Measurements from ENCODE around the gene CCDC71. TPM values are rescaled to one million over a fixed set of nuclear protein-coding genes. Genes with fewer than 3 reads are reported as not detected.

CCDC71 gene
- total RNA-seq, 2 experiments from 2014 or later = 30.0 to 30.9 TPM

GRCh38 chr3:49124203-49124602 lies 41.9 kb downstream of the CCDC71 start:
- H3K27me3 Mint-ChIP-seq = no peaks in the 10 kb centered on the region
- H3K9me3 Mint-ChIP-seq = no peaks in the 10 kb centered on the region
- no peak overlapping the region for H3K27ac Mint-ChIP-seq
- H3K4me1 Mint-ChIP-seq = peaks cover 14% of the 10 kb centered on the region
- no peak overlapping the region for H3K4me3 Mint-ChIP-seq
- DNase-seq = no peak
- no peaks in the 10 kb centered on the region for H3K36me3 Mint-ChIP-seq

- Mint-ChIP-seq H3K27me3 (no peaks in the 10 kb centered on the region), H3K9me3 (no peaks in the 10 kb centered on the region), H3K4me3 (no peak overlapping the region), H3K4me1 (peaks cover 18% of the 10 kb centered on the region), H3K27ac (no peak overlapping the region), H3K36me3 (peaks cover 4% of the 10 kb centered on the region)
- DNase-seq = no peak
Observed at GRCh38 chr3:49123687-49124086, 42.4 kb downstream of the CCDC71 start.

- Mint-ChIP-seq H3K27me3 (no peaks in the 10 kb centered on the region), H3K9me3 (no peaks in the 10 kb centered on the region), H3K27ac (no peak overlapping the region), H3K4me3 (no peak overlapping the region), H3K36me3 (peaks cover 4% of the 10 kb centered on the region), H3K4me1 (peaks cover 18% of the 10 kb centered on the region)
- no peak for DNase-seq
Observed at GRCh38 chr3:49122886-49123545, 43.1 kb downstream of the CCDC71 start.

- no peak overlapping the region for H3K4me3 Mint-ChIP-seq
- no peaks in the 10 kb centered on the region for H3K9me3 Mint-ChIP-seq
- H3K27me3 Mint-ChIP-seq = no peaks in the 10 kb centered on the region
- peaks cover 6% of the 10 kb centered on the region for H3K36me3 Mint-ChIP-seq
- peak overlapping the region; percentile 74 for H3K27ac Mint-ChIP-seq
- no peak for DNase-seq
- H3K4me1 Mint-ChIP-seq = peaks cover 18% of the 10 kb centered on the region
Observed at GRCh38 chr3:49122451-49122850, 43.7 kb downstream of the CCDC71 start.

- H3K4me3 Mint-ChIP-seq = no peak overlapping the region
- no peaks in the 10 kb centered on the region for H3K27me3 Mint-ChIP-seq
- no peaks in the 10 kb centered on the region for H3K9me3 Mint-ChIP-seq
- H3K36me3 Mint-ChIP-seq = peaks cover 6% of the 10 kb centered on the region
- H3K4me1 Mint-ChIP-seq = peaks cover 18% of the 10 kb centered on the region
- no peak for DNase-seq
- peak overlapping the region; percentile 74 for H3K27ac Mint-ChIP-seq
Observed at GRCh38 chr3:49122022-49122421, 44.1 kb downstream of the CCDC71 start.

- no peaks in the 10 kb centered on the region for H3K9me3 Mint-ChIP-seq
- DNase-seq = no peak
- peak overlapping the region; percentile 74 for H3K27ac Mint-ChIP-seq
- H3K36me3 Mint-ChIP-seq = peaks cover 11% of the 10 kb centered on the region
- H3K4me1 Mint-ChIP-seq = peaks cover 18% of the 10 kb centered on the region
- no peaks in the 10 kb centered on the region for H3K27me3 Mint-ChIP-seq
- peak overlapping the region; percentile 82 for H3K4me3 Mint-ChIP-seq
Observed at GRCh38 chr3:49121132-49121736, 44.9 kb downstream of the CCDC71 start.

- peaks cover 15% of the 10 kb centered on the region for H3K36me3 Mint-ChIP-seq
- peak within 1 kb of the TSS; percentile 74 for H3K27ac Mint-ChIP-seq
- peaks cover 18% of the 10 kb centered on the region for H3K4me1 Mint-ChIP-seq
- DNase-seq = peak; percentile 96
- H3K27me3 Mint-ChIP-seq = no peaks in the 10 kb centered on the region
- H3K4me3 Mint-ChIP-seq = peak within 1 kb of the TSS; percentile 82
- H3K9me3 Mint-ChIP-seq = no peaks in the 10 kb centered on the region
Observed at GRCh38 chr3:49120438-49121131, 45.5 kb downstream of the CCDC71 start, which contains the start of gene USP19. Gene USP19 (minus strand): TSS chr3:49120823. CDS start chr3:49119145, 1,678 bp downstream.

GRCh38 chr3:49120096-49120437 lies 46.1 kb downstream of the CCDC71 start:
- H3K27me3 Mint-ChIP-seq = no peaks in the 10 kb centered on the region
- peak overlapping the region; percentile 82 for H3K4me3 Mint-ChIP-seq
- H3K4me1 Mint-ChIP-seq = peaks cover 18% of the 10 kb centered on the region
- H3K36me3 Mint-ChIP-seq = peaks cover 15% of the 10 kb centered on the region
- H3K27ac Mint-ChIP-seq = peak overlapping the region; percentile 74
- no peak for DNase-seq
- H3K9me3 Mint-ChIP-seq = no peaks in the 10 kb centered on the region

- no peak for DNase-seq
- Mint-ChIP-seq H3K27ac (peak overlapping the region; percentile 74), H3K9me3 (no peaks in the 10 kb centered on the region), H3K4me3 (peak overlapping the region; percentile 82), H3K36me3 (peaks cover 15% of the 10 kb centered on the region), H3K27me3 (no peaks in the 10 kb centered on the region), H3K4me1 (peaks cover 18% of the 10 kb centered on the region)
Observed at GRCh38 chr3:49119439-49119838, 46.7 kb downstream of the CCDC71 start.

GRCh38 chr3:49119036-49119435 lies 47.1 kb downstream of the CCDC71 start:
- DNase-seq = no peak
- H3K9me3 Mint-ChIP-seq = no peaks in the 10 kb centered on the region
- H3K36me3 Mint-ChIP-seq = peaks cover 15% of the 10 kb centered on the region
- H3K27ac Mint-ChIP-seq = peak overlapping the region; percentile 74
- peak overlapping the region; percentile 82 for H3K4me3 Mint-ChIP-seq
- peaks cover 18% of the 10 kb centered on the region for H3K4me1 Mint-ChIP-seq
- H3K27me3 Mint-ChIP-seq = no peaks in the 10 kb centered on the region

Other genes starting within 250 kb of the CCDC71 start
- 100 to 1,000 TPM; 126 TPM for gene ARIH2, start 247.5 kb downstream of the CCDC71 start, total RNA-seq
- gene P4HTM, start 176.1 kb downstream of the CCDC71 start, total RNA-seq = 10 to 100 TPM; 20.7 TPM
- 100 to 1,000 TPM; 135 to 140 TPM for gene WDR6, start 158.9 kb downstream of the CCDC71 start, total RNA-seq
- 10 to 100 TPM; 22.3 to 24.7 TPM for gene DALRD3, start 147.8 kb downstream of the CCDC71 start, total RNA-seq
- 10 to 100 TPM; 82.0 to 82.5 TPM for gene NDUFAF3, start 144.2 kb downstream of the CCDC71 start, total RNA-seq
- 100 to 1,000 TPM; 532 to 549 TPM for gene IMPDH2, start 136.9 kb downstream of the CCDC71 start, total RNA-seq
- 100 to 1,000 TPM; 126 to 127 TPM for gene QRICH1, start 72.3 kb downstream of the CCDC71 start, total RNA-seq
- gene QARS1, start 61.6 kb downstream of the CCDC71 start, total RNA-seq = 100 to 1,000 TPM; 252 to 272 TPM
- gene USP19, start 45.5 kb downstream of the CCDC71 start, total RNA-seq = 10 to 100 TPM; 50.8 to 55.5 TPM
- not detected for gene LAMB2, start 33.3 kb downstream of the CCDC71 start, total RNA-seq
- gene KLHDC8B, start 5.3 kb upstream of the CCDC71 start, total RNA-seq = 1 to 10 TPM; 3.4 TPM
- 1 to 10 TPM; 4.0 to 4.2 TPM for gene C3orf62, start 110.9 kb upstream of the CCDC71 start, total RNA-seq
- 10 to 100 TPM; 63.3 to 64.0 TPM for gene USP4, start 173.7 kb upstream of the CCDC71 start, total RNA-seq
- 100 to 1,000 TPM; 237 to 242 TPM for gene GPX1, start 192.0 kb upstream of the CCDC71 start, total RNA-seq
- gene RHOA, start 245.6 kb upstream of the CCDC71 start, total RNA-seq = 100 to 1,000 TPM; 414 to 420 TPM
- gene TCTA, start 246.1 kb upstream of the CCDC71 start, total RNA-seq = 10 to 100 TPM; 10.2 to 10.5 TPM